ENCODE results near the gene NUDT12.
A peak's percentile ranks its signal among the peaks of the same experiment; 100 is the strongest.

Gene NUDT12

GRCh38 chr5:103562453-103563157, at the start of gene NUDT12:
Gene NUDT12, minus strand, starts transcription at chr5:103562789. Its CDS starts 2,541 bp downstream, at chr5:103560248.
- peak; percentile 80 to 89 for ATAC-seq

GRCh38 chr5:103607346-103607745, 44.8 kb upstream of the NUDT12 start:
- no peak for ATAC-seq

- no peak for ATAC-seq
These were observed 42.7 kb upstream of the NUDT12 start for GRCh38 chr5:103605277-103605676.

GRCh38 chr5:103602438-103602837, 39.8 kb upstream of the NUDT12 start:
- no peak for ATAC-seq

GRCh38 chr5:103601314-103601713, 38.7 kb upstream of the NUDT12 start:
- no peak for ATAC-seq

- no peak for ATAC-seq
These were observed 37.5 kb upstream of the NUDT12 start for GRCh38 chr5:103600086-103600485.

GRCh38 chr5:103598997-103599566, 36.5 kb upstream of the NUDT12 start:
- ATAC-seq = no peak

- ATAC-seq = no peak
These were observed 27.6 kb upstream of the NUDT12 start for GRCh38 chr5:103590221-103590620.

GRCh38 chr5:103589776-103590175, 27.2 kb upstream of the NUDT12 start:
- ATAC-seq = no peak

- no peak for ATAC-seq
These were observed 26.8 kb upstream of the NUDT12 start for GRCh38 chr5:103589357-103589756.

- no peak for ATAC-seq
These were observed 24.7 kb upstream of the NUDT12 start for GRCh38 chr5:103587185-103587748.

- no peak for ATAC-seq
These were observed 19.8 kb upstream of the NUDT12 start for GRCh38 chr5:103582364-103582763.

- ATAC-seq = no peak
These were observed 10.8 kb upstream of the NUDT12 start for GRCh38 chr5:103573411-103573810.

GRCh38 chr5:103572454-103572853, 9.9 kb upstream of the NUDT12 start:
- ATAC-seq = no peak

GRCh38 chr5:103571730-103572129, 9.1 kb upstream of the NUDT12 start:
- ATAC-seq = no peak

GRCh38 chr5:103569313-103570060, 6.9 kb upstream of the NUDT12 start:
- no peak for ATAC-seq

GRCh38 chr5:103565719-103566118, 3.1 kb upstream of the NUDT12 start:
- ATAC-seq = no peak

- ATAC-seq = peak; percentile 9 to 11
These were observed 720 bp downstream of the NUDT12 start for GRCh38 chr5:103561685-103562452.

- ATAC-seq = no peak
These were observed 1.8 kb downstream of the NUDT12 start for GRCh38 chr5:103560826-103561225.

GRCh38 chr5:103546858-103547257, 15.7 kb downstream of the NUDT12 start:
- ATAC-seq = no peak

GRCh38 chr5:103542441-103542840, 20.1 kb downstream of the NUDT12 start:
- no peak for ATAC-seq

GRCh38 chr5:103541569-103541968, 21.0 kb downstream of the NUDT12 start:
- ATAC-seq = no peak

GRCh38 chr5:103541114-103541513, 21.5 kb downstream of the NUDT12 start:
- ATAC-seq = no peak

Measured in activated CD4-positive, CD25-positive, alpha-beta regulatory T cell treated with anti-CD3 and anti-CD28 coated beads, Interleukin-2, amount 50 U/mL, for 24 hours (primary cell).